T-helper 9 cell (primary cell): ENCODE results near the gene SCRT2.

Experiments used
- DNase-seq: peaks from one replicate; pipeline ENCODE4 v3.0.0-alpha.2; 2020

SCRT2 gene

GRCh38 chr20:623021-623420, 52.6 kb downstream of the SCRT2 start:
- DNase-seq = no peak

- no peak for DNase-seq
These were observed 53.4 kb downstream of the SCRT2 start for GRCh38 chr20:622161-622560.

- no peak for DNase-seq
These were observed 54.4 kb downstream of the SCRT2 start for GRCh38 chr20:621125-621756.

- DNase-seq = no peak
These were observed 55.4 kb downstream of the SCRT2 start for GRCh38 chr20:620246-620645.

GRCh38 chr20:618980-619379, 56.6 kb downstream of the SCRT2 start:
- DNase-seq = no peak

- no peak for DNase-seq
These were observed 57.5 kb downstream of the SCRT2 start for GRCh38 chr20:617934-618690.

- DNase-seq = no peak
These were observed 60.1 kb downstream of the SCRT2 start for GRCh38 chr20:615514-615913.

- no peak for DNase-seq
These were observed 63.8 kb downstream of the SCRT2 start for GRCh38 chr20:611843-612185.
